Panc1 (cell line): ENCODE results near the gene CYB5RL. TPM values are rescaled to one million over a fixed set of nuclear protein-coding genes. Genes with fewer than 3 reads are reported as not detected.

Experiments used
- ATAC-seq: fragments of 200-7000 bp; cut with Tn5 transposase; 2 replicates; pipeline ENCODE4 v1.9.1; 2020; ENCODE audit warnings: mild to moderate bottlenecking, moderate library complexity
- BruUV-seq: library from RNA; stranded (reverse); fragments of 400-500 nt; replicated peaks from 2 replicates; lab custom pipeline; 2021; lab: Mats Ljungman, UMichigan
- CTCF ChIA-PET: fragments of 300-600 bp; sonication (Branson Sonifier 250); formaldehyde crosslinking; loops from one replicate; lab custom pipeline; 2022; ENCODE audit warnings: antibody characterized with exemption; lab: Charles Lee
- POLR2A ChIA-PET: fragments of 300-600 bp; sonication (Branson Sonifier 250); formaldehyde crosslinking; loops from one replicate; lab custom pipeline; 2022; ENCODE audit warnings: antibody characterized with exemption; lab: Charles Lee
- DNase-seq: peaks from one replicate; pipeline ENCODE4 v3.0.0-alpha.2; 2010; ENCODE audit warnings: low read depth, low spot score
- H3K27ac ChIP-seq: 2 replicates; pipeline ENCODE4 v1.5.1; 2011; ENCODE audit warnings: mild to moderate bottlenecking, low read length, inconsistent platforms
- H3K27me3 ChIP-seq: fragments of 200-500 bp; sonication (Bioruptor generic); 2 replicates; pipeline ENCODE4 v1.6.0; 2014; ENCODE audit warnings: low read length, inconsistent platforms; ENCODE audit not compliant: control insufficient read depth, insufficient read depth
- H3K36me3 ChIP-seq: fragments of 200-500 bp; sonication (Bioruptor generic); 2 replicates; pipeline ENCODE4 v1.5.1; 2014; ENCODE audit warnings: inconsistent platforms, mild to moderate bottlenecking, low read length, moderate library complexity; ENCODE audit not compliant: control insufficient read depth, insufficient read depth
- H3K4me1 ChIP-seq: 2 replicates; pipeline ENCODE4 v1.5.1; 2011; ENCODE audit warnings: inconsistent platforms, mild to moderate bottlenecking, low read length, moderate library complexity; ENCODE audit not compliant: control insufficient read depth, insufficient read depth
- H3K4me3 ChIP-seq, 2 experiments: 2 replicates each; pipeline ENCODE4 v1.5.1; 2011 to 2012; ENCODE audit warnings: low read depth in 2 of 2, low read length in 2 of 2, mild to moderate bottlenecking in 2 of 2, inconsistent platforms in 1 of 2, moderate library complexity in 1 of 2
- H3K9me3 ChIP-seq: fragments of 200-500 bp; sonication (Bioruptor generic); 2 replicates; pipeline ENCODE4 v1.5.1; 2014; ENCODE audit warnings: low read depth, mild to moderate bottlenecking, inconsistent platforms, low read length, moderate library complexity; ENCODE audit not compliant: control insufficient read depth, insufficient read depth
- POLR2AphosphoS5 ChIP-seq: IDR thresholded peaks from 2 replicates; pipeline ENCODE4 v1.6.1; 2012; ENCODE audit warnings: mild to moderate bottlenecking, low read depth, low read length, moderate library complexity
- REST ChIP-seq, 2 experiments: IDR thresholded peaks; 2 replicates each; pipeline ENCODE4 v1.6.1; 2011 to 2012; ENCODE audit warnings: low read depth in 2 of 2, control low read depth in 1 of 2, low read length in 1 of 2, mild to moderate bottlenecking in 1 of 2, moderate library complexity in 1 of 2; ENCODE audit not compliant: insufficient read depth in 1 of 2
- SIN3A ChIP-seq: IDR thresholded peaks from 2 replicates; pipeline ENCODE4 v1.6.1; 2012; ENCODE audit warnings: low read depth, mild to moderate bottlenecking, low read length, moderate library complexity, borderline replicate concordance; ENCODE audit not compliant: insufficient read depth
- TCF7L2 ChIP-seq: IDR thresholded peaks from 2 replicates; pipeline ENCODE4 v1.6.1; 2011; ENCODE audit warnings: mild to moderate bottlenecking, low read depth, low read length, inconsistent platforms
- in situ Hi-C: cut with HindIII; loops from 2 replicates; pipeline ENCODE4 v1.10.0; 2016; ENCODE audit warnings: low sequenced_read_pairs, low pct_unique_long_range_greater_than_20kb
- intact Hi-C: fragments of 100-400 bp; cut with micrococcal nuclease; formaldehyde crosslinking; loops from one replicate; pipeline ENCODE4 v1.10.0; 2022; ENCODE audit not compliant: unreplicated experiment
- total RNA-seq: library from RNA; stranded (reverse); gene quantifications from one replicate; pipeline ENCODE4 v1.2.1, GENCODE V29; 2021; ENCODE audit not compliant: unreplicated experiment
- TF ChIP-seq, protein P1 (sequence below): fragments of 450-650 bp; IDR thresholded peaks from 2 replicates; pipeline ENCODE4 v1.5.1; 2017; ENCODE audit warnings: mild to moderate bottlenecking

The CYB5RL gene
- total RNA-seq, 1 experiment from 2014 or later: 19.4 TPM

DNA sequence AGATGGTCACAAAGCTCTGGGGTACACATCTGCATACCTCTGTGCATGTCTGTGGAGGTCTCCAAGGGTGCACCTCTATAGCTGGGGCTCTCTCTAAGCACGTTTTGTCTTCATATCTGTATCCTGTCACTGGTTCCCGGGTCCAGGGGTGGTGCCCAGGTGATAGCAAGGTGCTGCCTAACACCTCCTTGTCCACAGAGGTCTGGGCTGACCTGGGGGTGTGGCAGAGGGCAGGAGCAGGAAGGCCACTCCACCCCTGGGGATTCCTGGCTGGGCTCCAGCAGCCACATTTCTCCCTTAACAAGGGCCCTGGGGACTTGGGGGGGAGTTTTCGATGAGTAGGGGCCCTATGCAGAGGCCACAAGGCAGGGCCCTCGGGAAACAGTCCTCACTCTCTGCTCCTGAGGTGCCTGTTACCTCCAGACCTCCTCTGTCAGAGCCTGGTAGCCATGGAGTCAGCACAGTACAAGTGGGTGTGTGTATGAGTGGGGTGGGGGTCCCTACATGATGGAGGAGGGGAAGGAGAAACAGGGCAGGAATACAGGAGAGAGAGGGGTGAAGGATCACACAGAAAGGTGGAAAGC lies 40.0 kb downstream of the CYB5RL start:
- intact Hi-C loops (no loop called here), in situ Hi-C loops (no loop called here)
- ChIA-PET CTCF (no interaction called here), POLR2A (no interaction called here)
- Histone ChIP-seq H3K27me3 (no peaks in the 10 kb centered on the region), H3K27ac (no peak overlapping the region), H3K4me1 (no peaks in the 10 kb centered on the region), H3K9me3 (no peaks in the 10 kb centered on the region), H3K4me3 (no peak overlapping the region), H3K36me3 (no peaks in the 10 kb centered on the region)
- DNase-seq (no peak), ATAC-seq (peak; percentile 31; the same call in 1 of the 2 replicates)
- TF ChIP-seq TCF7L2: no peak
- no peak for TF ChIP-seq POLR2AphosphoS5
- TF ChIP-seq, protein P1, sequence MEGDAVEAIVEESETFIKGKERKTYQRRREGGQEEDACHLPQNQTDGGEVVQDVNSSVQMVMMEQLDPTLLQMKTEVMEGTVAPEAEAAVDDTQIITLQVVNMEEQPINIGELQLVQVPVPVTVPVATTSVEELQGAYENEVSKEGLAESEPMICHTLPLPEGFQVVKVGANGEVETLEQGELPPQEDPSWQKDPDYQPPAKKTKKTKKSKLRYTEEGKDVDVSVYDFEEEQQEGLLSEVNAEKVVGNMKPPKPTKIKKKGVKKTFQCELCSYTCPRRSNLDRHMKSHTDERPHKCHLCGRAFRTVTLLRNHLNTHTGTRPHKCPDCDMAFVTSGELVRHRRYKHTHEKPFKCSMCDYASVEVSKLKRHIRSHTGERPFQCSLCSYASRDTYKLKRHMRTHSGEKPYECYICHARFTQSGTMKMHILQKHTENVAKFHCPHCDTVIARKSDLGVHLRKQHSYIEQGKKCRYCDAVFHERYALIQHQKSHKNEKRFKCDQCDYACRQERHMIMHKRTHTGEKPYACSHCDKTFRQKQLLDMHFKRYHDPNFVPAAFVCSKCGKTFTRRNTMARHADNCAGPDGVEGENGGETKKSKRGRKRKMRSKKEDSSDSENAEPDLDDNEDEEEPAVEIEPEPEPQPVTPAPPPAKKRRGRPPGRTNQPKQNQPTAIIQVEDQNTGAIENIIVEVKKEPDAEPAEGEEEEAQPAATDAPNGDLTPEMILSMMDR: no peak
- TF ChIP-seq REST (IDR thresholded peaks at IDR 0.05; ENCODE audit: insufficient read depth in 1 of 2, low read depth in 2 of 2, low read length in 1 of 2): no peak
- TF ChIP-seq SIN3A: no peak
- BruUV-seq: no TSS peak

DNA sequence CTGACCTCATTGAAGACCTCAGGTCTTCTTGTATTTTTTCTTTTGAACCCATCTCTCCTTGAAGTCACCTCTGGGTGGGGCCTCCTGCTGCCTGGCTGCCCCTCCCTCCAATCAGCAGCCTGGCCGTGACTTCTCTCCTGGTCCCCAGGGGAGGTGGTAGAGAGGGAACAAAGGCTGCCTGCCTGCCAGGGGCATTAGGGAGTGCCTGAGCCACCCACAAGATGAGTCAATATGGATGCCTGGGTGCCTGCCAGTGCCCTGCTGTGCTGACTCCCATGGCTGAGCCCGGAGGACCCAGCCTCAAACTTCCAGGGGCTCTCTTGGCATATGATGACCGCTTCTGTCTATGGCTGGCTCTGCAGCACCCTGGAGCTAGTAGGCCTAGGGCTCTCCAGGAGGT lies 41.8 kb downstream of the CYB5RL start:
- Histone ChIP-seq H3K27ac (no peak overlapping the region), H3K9me3 (no peaks in the 10 kb centered on the region), H3K36me3 (no peaks in the 10 kb centered on the region), H3K27me3 (no peaks in the 10 kb centered on the region), H3K4me1 (no peaks in the 10 kb centered on the region), H3K4me3 (no peak overlapping the region)
- intact Hi-C loops: no loop called here
- CTCF ChIA-PET: no interaction called here
- POLR2A ChIA-PET: no interaction called here
- DNase-seq (no peak), ATAC-seq (peak; percentile 55; the same call in 1 of the 2 replicates)
- TF ChIP-seq REST (IDR thresholded peaks at IDR 0.05; ENCODE audit: insufficient read depth in 1 of 2, low read depth in 2 of 2, low read length in 1 of 2) (no peak), POLR2AphosphoS5 (no peak), TCF7L2 (no peak), SIN3A (no peak)
- TF ChIP-seq, protein P1: no peak
- in situ Hi-C loops: no loop called here
- no TSS peak for BruUV-seq
